Measurements from ENCODE around the gene MDGA2. TPM values are rescaled to one million over a fixed set of nuclear protein-coding genes. Genes with fewer than 3 reads are reported as not detected.

The MDGA2 gene
- total RNA-seq, 2 experiments from 2014 or later: not detected

DNA sequence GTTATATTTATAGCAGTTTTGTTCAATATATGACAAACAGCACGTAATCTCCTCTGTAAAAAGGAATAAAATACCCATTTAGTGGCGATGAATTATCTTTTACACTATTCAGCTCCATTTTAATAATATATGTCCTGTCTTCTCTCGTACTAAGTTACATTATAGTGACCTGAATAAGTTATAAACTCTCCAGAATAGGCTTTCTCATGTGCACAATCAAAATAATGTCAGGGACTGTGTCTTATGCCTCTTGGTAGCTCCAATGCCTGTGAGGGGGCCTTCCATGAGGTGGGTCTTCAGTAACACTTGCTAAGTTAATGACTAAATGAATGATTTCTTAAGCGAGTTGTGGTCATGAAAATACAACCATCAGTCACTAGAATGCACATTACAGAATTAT lies 150.9 kb downstream of the MDGA2 start:
- H3K36me3 Mint-ChIP-seq (ENCODE audit: low read depth): no peaks in the 10 kb centered on the region
- no peak overlapping the region for H3K4me3 Mint-ChIP-seq
- H3K9me3 Mint-ChIP-seq: peaks cover 11% of the 10 kb centered on the region
- DNase-seq: no peak
- H3K27ac Mint-ChIP-seq: no peak overlapping the region
- no peak overlapping the region for H3K27ac ChIP-seq (ENCODE audit: low read depth in 1 of 2, low read length in 2 of 2)
- intact Hi-C loops (cut with DNase I, micrococcal nuclease): no loop called here
- ChIA-PET CTCF (no interaction called here), POLR2A (no interaction called here)
- no peaks in the 10 kb centered on the region for H3K36me3 ChIP-seq (ENCODE audit: insufficient read depth, low read length)
- H3K27me3 ChIP-seq (ENCODE audit: control insufficient read depth in 1 of 2, insufficient read depth in 2 of 2, low read length in 2 of 2): no peaks in the 10 kb centered on the region
- no peak overlapping the region for H3K4me3 ChIP-seq (ENCODE audit: low read length)
- no peaks in the 10 kb centered on the region for H3K27me3 Mint-ChIP-seq
- H3K4me1 Mint-ChIP-seq (ENCODE audit: low read depth): no peaks in the 10 kb centered on the region
- no peaks in the 10 kb centered on the region for H3K4me1 ChIP-seq (ENCODE audit: insufficient read depth, low read length)
- TF ChIP-seq, protein P1, sequence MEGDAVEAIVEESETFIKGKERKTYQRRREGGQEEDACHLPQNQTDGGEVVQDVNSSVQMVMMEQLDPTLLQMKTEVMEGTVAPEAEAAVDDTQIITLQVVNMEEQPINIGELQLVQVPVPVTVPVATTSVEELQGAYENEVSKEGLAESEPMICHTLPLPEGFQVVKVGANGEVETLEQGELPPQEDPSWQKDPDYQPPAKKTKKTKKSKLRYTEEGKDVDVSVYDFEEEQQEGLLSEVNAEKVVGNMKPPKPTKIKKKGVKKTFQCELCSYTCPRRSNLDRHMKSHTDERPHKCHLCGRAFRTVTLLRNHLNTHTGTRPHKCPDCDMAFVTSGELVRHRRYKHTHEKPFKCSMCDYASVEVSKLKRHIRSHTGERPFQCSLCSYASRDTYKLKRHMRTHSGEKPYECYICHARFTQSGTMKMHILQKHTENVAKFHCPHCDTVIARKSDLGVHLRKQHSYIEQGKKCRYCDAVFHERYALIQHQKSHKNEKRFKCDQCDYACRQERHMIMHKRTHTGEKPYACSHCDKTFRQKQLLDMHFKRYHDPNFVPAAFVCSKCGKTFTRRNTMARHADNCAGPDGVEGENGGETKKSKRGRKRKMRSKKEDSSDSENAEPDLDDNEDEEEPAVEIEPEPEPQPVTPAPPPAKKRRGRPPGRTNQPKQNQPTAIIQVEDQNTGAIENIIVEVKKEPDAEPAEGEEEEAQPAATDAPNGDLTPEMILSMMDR (IDR thresholded peaks at IDR 0.05): no peak
- peaks cover 0 to 4% of the 10 kb centered on the region in 2 experiments for H3K9me3 ChIP-seq (ENCODE audit: control insufficient read depth in 1 of 2, insufficient read depth in 1 of 2, low read length in 2 of 2)
- no peak for ATAC-seq (ENCODE audit: poor library complexity)

DNA sequence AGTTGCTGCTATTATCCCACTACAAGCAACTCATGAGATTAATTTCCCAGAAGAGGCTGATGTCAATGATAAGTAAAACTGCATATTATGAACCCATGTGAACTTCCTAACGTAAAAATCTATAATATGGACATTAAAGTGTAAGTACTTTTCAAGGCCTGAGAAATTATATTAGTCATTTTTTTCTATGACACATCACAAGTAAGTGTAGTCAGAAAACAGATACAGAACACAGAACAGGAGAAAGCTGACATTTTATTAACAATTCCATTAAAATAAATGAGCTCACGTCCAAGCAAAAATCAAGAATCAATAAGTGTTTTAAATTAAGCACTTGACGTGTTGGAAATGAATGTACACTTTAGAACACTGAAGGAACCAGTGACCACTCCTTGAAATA lies 155.0 kb downstream of the MDGA2 start:
- intact Hi-C loops (cut with DNase I, micrococcal nuclease): no loop called here
- Histone ChIP-seq H3K36me3 (ENCODE audit: insufficient read depth, low read length) (no peaks in the 10 kb centered on the region), H3K4me1 (ENCODE audit: insufficient read depth, low read length) (no peaks in the 10 kb centered on the region), H3K9me3 (ENCODE audit: control insufficient read depth in 1 of 2, insufficient read depth in 1 of 2, low read length in 2 of 2) (peaks cover 0 to 3% of the 10 kb centered on the region in 2 experiments), H3K4me3 (ENCODE audit: low read length) (no peak overlapping the region), H3K27ac (ENCODE audit: low read depth in 1 of 2, low read length in 2 of 2) (no peak overlapping the region), H3K27me3 (ENCODE audit: control insufficient read depth in 1 of 2, insufficient read depth in 2 of 2, low read length in 2 of 2) (no peaks in the 10 kb centered on the region)
- TF ChIP-seq, protein P1 (IDR thresholded peaks at IDR 0.05): no peak
- Mint-ChIP-seq H3K9me3 (peaks cover 6% of the 10 kb centered on the region), H3K36me3 (ENCODE audit: low read depth) (no peaks in the 10 kb centered on the region), H3K4me1 (ENCODE audit: low read depth) (no peaks in the 10 kb centered on the region), H3K27ac (no peak overlapping the region), H3K4me3 (no peak overlapping the region), H3K27me3 (no peaks in the 10 kb centered on the region)
- ChIA-PET CTCF (no interaction called here), POLR2A (no interaction called here)
- ATAC-seq (ENCODE audit: poor library complexity) (no peak), DNase-seq (no peak)

DNA sequence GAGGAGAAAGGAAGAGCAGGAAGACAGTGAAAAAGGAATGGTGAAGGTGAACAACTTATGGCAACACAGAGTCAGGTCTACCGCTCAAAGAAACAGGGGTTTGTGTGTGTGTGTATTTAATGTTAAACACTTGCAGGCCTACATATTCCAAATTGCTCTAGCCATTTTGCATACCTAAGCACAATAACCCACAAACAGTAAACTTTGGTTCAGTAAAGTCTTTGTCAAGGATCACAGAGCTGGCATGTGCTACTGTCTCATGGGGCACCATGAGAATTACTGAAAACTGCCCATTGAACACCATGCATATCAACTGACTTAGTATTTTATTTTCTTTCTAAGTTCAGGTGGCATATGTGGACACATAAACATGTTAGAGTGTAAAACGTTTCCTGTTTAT lies 163.6 kb downstream of the MDGA2 start:
- Mint-ChIP-seq H3K9me3 (peaks cover 2% of the 10 kb centered on the region), H3K36me3 (ENCODE audit: low read depth) (no peaks in the 10 kb centered on the region), H3K27me3 (no peaks in the 10 kb centered on the region), H3K4me1 (ENCODE audit: low read depth) (no peaks in the 10 kb centered on the region), H3K27ac (no peak overlapping the region), H3K4me3 (no peak overlapping the region)
- TF ChIP-seq, protein P1 (IDR thresholded peaks at IDR 0.05): no peak
- no peaks in the 10 kb centered on the region for H3K4me1 ChIP-seq (ENCODE audit: insufficient read depth, low read length)
- DNase-seq: no peak
- no peaks in the 10 kb centered on the region for H3K36me3 ChIP-seq (ENCODE audit: insufficient read depth, low read length)
- no peaks in the 10 kb centered on the region for H3K9me3 ChIP-seq (ENCODE audit: control insufficient read depth in 1 of 2, insufficient read depth in 1 of 2, low read length in 2 of 2)
- H3K4me3 ChIP-seq (ENCODE audit: low read length): no peak overlapping the region
- CTCF ChIA-PET: no interaction called here
- intact Hi-C loops (cut with DNase I, micrococcal nuclease): no loop called here
- H3K27ac ChIP-seq (ENCODE audit: low read depth in 1 of 2, low read length in 2 of 2): no peak overlapping the region
- POLR2A ChIA-PET: no interaction called here
- no peak for ATAC-seq (ENCODE audit: poor library complexity)
- H3K27me3 ChIP-seq (ENCODE audit: control insufficient read depth in 1 of 2, insufficient read depth in 2 of 2, low read length in 2 of 2): no peaks in the 10 kb centered on the region

Data from CD4-positive, alpha-beta T cell (primary cell).